Astrocyte (in vitro differentiated cells and primary cell): Measurements from ENCODE around the gene B3GALT4.

Experiments used
- CTCF ChIP-seq: IDR thresholded peaks from 2 replicates; pipeline ENCODE4 v1.5.1; 2011; ENCODE audit warnings: low read depth, mild to moderate bottlenecking, inconsistent platforms, low read length, moderate library complexity; ENCODE audit not compliant: insufficient read depth
- EZH2 ChIP-seq: IDR thresholded peaks from 2 replicates; pipeline ENCODE4 v1.6.1; 2012; ENCODE audit warnings: mild to moderate bottlenecking, low read length, inconsistent platforms; ENCODE audit not compliant: insufficient read depth

DNA sequence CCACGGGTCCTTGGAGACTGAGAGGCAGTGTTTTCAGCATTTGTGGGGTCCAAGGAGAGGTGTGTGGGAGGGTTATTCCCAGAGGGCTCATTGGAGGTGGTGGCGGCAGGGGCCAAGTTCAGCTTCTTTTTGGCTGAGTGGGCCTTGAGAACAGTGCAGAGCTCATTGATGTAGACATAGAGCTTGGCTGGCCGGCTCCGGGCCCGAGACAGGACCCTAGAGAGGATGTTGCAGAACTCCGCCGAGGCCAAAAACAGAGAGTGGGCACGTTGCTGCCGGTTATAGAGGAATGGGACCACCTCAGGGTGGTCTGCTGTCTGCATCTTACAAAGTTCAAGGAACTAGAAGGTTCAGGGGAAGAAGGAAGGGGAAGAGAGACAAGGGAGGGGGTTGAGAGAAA is 44.3 kb downstream of the B3GALT4 start:
- TF ChIP-seq CTCF, result no peak
- TF ChIP-seq EZH2, result no peak
